WI38 (cell line): Measurements from ENCODE around the gene PSMG1.

Source experiments
- H3K4me3 ChIP-seq: 2 replicates; pipeline ENCODE4 v1.5.1; 2011; ENCODE audit warnings: low read depth, mild to moderate bottlenecking, control low read depth, low read length
- CTCF ChIP-seq: IDR thresholded peaks from 2 replicates; pipeline ENCODE4 v1.5.1; 2012; ENCODE audit warnings: low read depth, mild to moderate bottlenecking, control low read depth, low read length

PSMG1 gene

GRCh38 chr21:39198800-39199199 is 15.5 kb upstream of the PSMG1 start:
- no peak overlapping the region for H3K4me3 ChIP-seq

GRCh38 chr21:39197448-39198233 is 14.4 kb upstream of the PSMG1 start:
- TF ChIP-seq CTCF = no peak
- no peak overlapping the region for H3K4me3 ChIP-seq

More at GRCh38 chr21:39198800-39199199, 15.5 kb upstream of the PSMG1 start:
- no peak for TF ChIP-seq CTCF

- H3K4me3 ChIP-seq = no peak overlapping the region
- TF ChIP-seq CTCF = no peak
Observed at GRCh38 chr21:39196838-39197237, 13.6 kb upstream of the PSMG1 start.

- no peak for TF ChIP-seq CTCF
- no peak overlapping the region for H3K4me3 ChIP-seq
Observed at GRCh38 chr21:39196310-39196709, 13.1 kb upstream of the PSMG1 start.

GRCh38 chr21:39193380-39193779 is 10.1 kb upstream of the PSMG1 start:
- no peak for TF ChIP-seq CTCF
- H3K4me3 ChIP-seq = no peak overlapping the region

- H3K4me3 ChIP-seq = no peak overlapping the region
Observed at GRCh38 chr21:39189857-39190604, 6.8 kb upstream of the PSMG1 start.

More at GRCh38 chr21:39189857-39190604, 6.8 kb upstream of the PSMG1 start:
- TF ChIP-seq CTCF = no peak
